Mucosa of descending colon (tissue), 3 donors: ENCODE results near the gene ZBTB43. TPM values are rescaled to one million over a fixed set of nuclear protein-coding genes. Genes with fewer than 3 reads are reported as not detected.

ENCODE experiments used
- ATAC-seq: fragments of 200-7000 bp; cut with Tn5 transposase; one replicate; pipeline ENCODE4 v1.9.1; 2020; ENCODE audit warnings: mild to moderate bottlenecking, moderate library complexity
- DNase-seq, 3 donors: peaks; one replicate each; pipeline ENCODE4 v3.0.0-alpha.2; 2020
- H3K36me3 ChIP-seq: fragments of 200-600 bp; one replicate; pipeline ENCODE4 v1.8.0; 2021; ENCODE audit warnings: low read depth, mild to moderate bottlenecking
- H3K4me1 ChIP-seq: fragments of 200-600 bp; one replicate; pipeline ENCODE4 v1.8.0; 2021; ENCODE audit warnings: low read depth, mild to moderate bottlenecking
- H3K4me3 ChIP-seq: fragments of 200-600 bp; one replicate; pipeline ENCODE4 v1.8.0; 2021; ENCODE audit warnings: mild to moderate bottlenecking
- H3K9me3 ChIP-seq: fragments of 200-600 bp; one replicate; pipeline ENCODE4 v1.8.0; 2021; ENCODE audit warnings: mild to moderate bottlenecking
- CTCF ChIP-seq: fragments of 200-600 bp; IDR thresholded peaks from one replicate; pipeline ENCODE4 v1.8.0; 2022; ENCODE audit warnings: antibody characterized with exemption, mild to moderate bottlenecking
- intact Hi-C, 2 donors: fragments of 100-400 bp; cut with DNase I in 1 of 2; cut with micrococcal nuclease in 1 of 2; formaldehyde crosslinking; loops; one replicate each; pipeline versions ENCODE4 v1.11.0 to v1.11.1; 2022; cut with DNase I, micrococcal nuclease
- total RNA-seq, 3 donors: library from RNA; stranded (reverse); fragmentation: NEBNext Ultra II Directional in 2 of 3; extraction: Animal tissue kit (Norgen Biotek cat#: 25700) in 2 of 3; gene quantifications; one replicate each; pipeline versions ENCODE4 v1.2.1 to v1.2.4, GENCODE V29; 2021 to 2023
- donor health status: DM: no; HTN: no; CAD: no; lungs with moderate emphysema.
- donor health status: DM: no; HTN: no; CAD: no.
- donor health status: DM: no; HTN: yes; CAD: no.

Gene ZBTB43
- total RNA-seq, 3 donors from 2014 or later = 18.8 to 24.0 (median 21.7) TPM

- Histone ChIP-seq H3K36me3 (no peaks in the 10 kb centered on the region), H3K4me3 (no peak overlapping the region), H3K4me1 (no peaks in the 10 kb centered on the region), H3K9me3 (no peaks in the 10 kb centered on the region)
- intact Hi-C loops = no loop called here
- DNase-seq = no peak
- ATAC-seq = no peak
- no peak for TF ChIP-seq CTCF
Measured at GRCh38 chr9:126879288-126879687, 74.4 kb downstream of the ZBTB43 start.

GRCh38 chr9:126880226-126880946, 75.5 kb downstream of the ZBTB43 start:
- DNase-seq (no peak), ATAC-seq (no peak)
- Histone ChIP-seq H3K36me3 (no peaks in the 10 kb centered on the region), H3K4me1 (no peaks in the 10 kb centered on the region), H3K9me3 (no peaks in the 10 kb centered on the region), H3K4me3 (no peak overlapping the region)
- intact Hi-C loops = no loop called here
- TF ChIP-seq CTCF = no peak

- no peaks in the 10 kb centered on the region for H3K36me3 ChIP-seq
- no peak overlapping the region for H3K4me3 ChIP-seq
- H3K4me1 ChIP-seq = no peaks in the 10 kb centered on the region
- intact Hi-C loops = no loop called here
- ATAC-seq (no peak), DNase-seq (no peak)
- TF ChIP-seq CTCF = no peak
- H3K9me3 ChIP-seq = no peaks in the 10 kb centered on the region
Measured at GRCh38 chr9:126880947-126881332, 76.1 kb downstream of the ZBTB43 start.

GRCh38 chr9:126882746-126883145, 77.9 kb downstream of the ZBTB43 start:
- no peaks in the 10 kb centered on the region for H3K36me3 ChIP-seq

GRCh38 chr9:126883636-126884035, 78.8 kb downstream of the ZBTB43 start:
- H3K9me3 ChIP-seq = no peaks in the 10 kb centered on the region
- no peaks in the 10 kb centered on the region for H3K36me3 ChIP-seq
- no peak for ATAC-seq
- no peak for TF ChIP-seq CTCF
- no peaks in the 10 kb centered on the region for H3K4me1 ChIP-seq
- no peak for DNase-seq
- no peak overlapping the region for H3K4me3 ChIP-seq
- intact Hi-C loops = no loop called here

More at GRCh38 chr9:126882746-126883145, 77.9 kb downstream of the ZBTB43 start:
- no peak for TF ChIP-seq CTCF
- Histone ChIP-seq H3K4me1 (no peaks in the 10 kb centered on the region), H3K4me3 (no peak overlapping the region), H3K9me3 (no peaks in the 10 kb centered on the region)
- intact Hi-C loops = no loop called here
- ATAC-seq (no peak), DNase-seq (no peak)
